Smooth muscle cell (in vitro differentiated cells): Measurements from ENCODE around the gene XRCC3. TPM values are rescaled to one million over a fixed set of nuclear protein-coding genes. Genes with fewer than 3 reads are reported as not detected.

Experiments
- DNase-seq: peaks from one replicate; lab custom pipeline; 2025; ENCODE audit not compliant: unreplicated experiment; lab: John Stamatoyannopoulos, UW
- H2AFZ ChIP-seq: fragments of 200-600 bp; sonication (generic); 2 replicates; pipeline ENCODE4 v1.6.0; 2016; ENCODE audit warnings: antibody characterized with exemption, low read depth, mild to moderate bottlenecking
- H3F3A ChIP-seq: fragments of 200-600 bp; sonication (generic); 2 replicates; pipeline ENCODE4 v1.6.0; 2017; ENCODE audit warnings: antibody characterized with exemption, low read depth
- H3K27ac ChIP-seq: fragments of 200-600 bp; sonication (generic); 2 replicates; pipeline ENCODE4 v1.5.1; 2016; ENCODE audit warnings: low read depth, mild to moderate bottlenecking
- H3K27me3 ChIP-seq: fragments of 200-600 bp; sonication (generic); 2 replicates; pipeline ENCODE4 v1.6.1; 2016; ENCODE audit warnings: low read depth, mild to moderate bottlenecking
- H3K36me3 ChIP-seq: fragments of 200-600 bp; sonication (generic); 2 replicates; pipeline ENCODE4 v1.5.1; 2016; ENCODE audit warnings: low read depth
- H3K4me1 ChIP-seq: fragments of 200-600 bp; sonication (generic); 2 replicates; pipeline ENCODE4 v1.5.1; 2016; ENCODE audit warnings: low read depth
- H3K4me2 ChIP-seq: fragments of 200-600 bp; sonication (generic); 2 replicates; pipeline ENCODE4 v1.6.0; 2016; ENCODE audit warnings: mild to moderate bottlenecking
- H3K4me3 ChIP-seq: fragments of 200-600 bp; sonication (generic); 2 replicates; pipeline ENCODE4 v1.5.1; 2016; ENCODE audit warnings: mild to moderate bottlenecking
- H3K79me2 ChIP-seq: fragments of 200-600 bp; sonication (generic); 2 replicates; pipeline ENCODE4 v1.6.0; 2016; ENCODE audit warnings: low read depth, mild to moderate bottlenecking
- H3K9ac ChIP-seq: fragments of 200-600 bp; sonication (generic); 2 replicates; pipeline ENCODE4 v1.6.0; 2016; ENCODE audit warnings: low read depth
- H3K9me3 ChIP-seq: fragments of 200-600 bp; sonication (generic); replicated peaks from 2 replicates; pipeline ENCODE4 v1.5.1; 2016; ENCODE audit warnings: low read depth
- H4K20me1 ChIP-seq: fragments of 200-600 bp; sonication (generic); 2 replicates; pipeline ENCODE4 v1.6.0; 2016; ENCODE audit warnings: low read depth
- WGBS: methylation state at CpG from one replicate; pipeline ENCODE4 v1.1.7; 2016; ENCODE audit warnings: low lambda C conversion rate; 5-methylcytosine and 5-hydroxymethylcytosine counted together
- polyA plus RNA-seq: library from polyadenylated mRNA; unstranded; fragments of >200 nt; fragmentation: Nextera tagmentation; extraction: Ambion mirVana; gene quantifications from 2 replicates; pipeline ENCODE4 v1.2.1, GENCODE V29; 2016
- total RNA-seq: library from RNA; depleted of rRNA; stranded (reverse); fragments of >200 nt; gene quantifications from 2 replicates; pipeline ENCODE4 v1.2.3, GENCODE V29; 2014
- TF ChIP-seq, protein P1 (sequence below): fragments of 200-600 bp; sonication (generic); IDR thresholded peaks from 2 replicates; pipeline ENCODE4 v1.5.1; 2017; ENCODE audit warnings: borderline replicate concordance, mild to moderate bottlenecking, antibody characterized with exemption; ENCODE audit not compliant: insufficient read depth, poor library complexity, severe bottlenecking

Gene XRCC3
- total and polyA plus RNA-seq, 2 experiments from 2014 or later: 8.3 to 10.5 TPM

DNA sequence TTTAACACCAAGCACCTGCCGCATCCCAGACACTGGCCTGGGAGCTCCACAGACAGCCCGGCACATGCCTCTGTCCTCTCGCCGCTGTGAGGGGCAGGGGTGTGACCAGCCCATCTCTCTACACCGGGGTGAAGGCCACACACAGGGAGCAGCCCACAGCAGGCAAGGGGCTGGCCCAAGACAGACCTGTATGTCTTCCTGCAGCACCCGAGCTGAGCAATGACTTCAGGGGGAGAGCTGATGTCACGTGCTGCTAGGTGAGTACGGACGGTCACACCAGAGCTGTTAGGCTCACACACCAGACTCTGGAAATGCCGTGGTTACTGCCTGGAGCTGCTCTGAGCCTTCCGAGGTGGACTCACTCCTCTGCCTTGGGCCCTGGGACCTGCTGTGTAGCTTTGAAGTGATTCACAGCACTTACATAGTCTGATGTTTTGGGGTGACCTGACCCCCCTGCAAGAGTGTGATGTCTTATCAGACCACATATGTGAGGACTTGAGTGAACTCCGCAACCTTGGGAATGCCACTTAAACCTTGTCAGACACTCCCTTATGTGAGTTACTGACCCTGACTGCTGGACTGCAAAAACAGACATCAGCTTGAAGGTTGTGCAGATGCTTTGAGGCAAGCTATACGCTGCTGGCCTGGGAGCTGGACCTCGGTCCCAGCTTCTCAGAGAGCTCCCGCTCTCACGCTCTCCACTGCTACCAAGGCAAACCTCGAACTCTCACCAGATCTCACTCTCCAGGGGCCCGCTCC lies 1.8 kb downstream of the XRCC3 start:
- TF ChIP-seq, protein P1, sequence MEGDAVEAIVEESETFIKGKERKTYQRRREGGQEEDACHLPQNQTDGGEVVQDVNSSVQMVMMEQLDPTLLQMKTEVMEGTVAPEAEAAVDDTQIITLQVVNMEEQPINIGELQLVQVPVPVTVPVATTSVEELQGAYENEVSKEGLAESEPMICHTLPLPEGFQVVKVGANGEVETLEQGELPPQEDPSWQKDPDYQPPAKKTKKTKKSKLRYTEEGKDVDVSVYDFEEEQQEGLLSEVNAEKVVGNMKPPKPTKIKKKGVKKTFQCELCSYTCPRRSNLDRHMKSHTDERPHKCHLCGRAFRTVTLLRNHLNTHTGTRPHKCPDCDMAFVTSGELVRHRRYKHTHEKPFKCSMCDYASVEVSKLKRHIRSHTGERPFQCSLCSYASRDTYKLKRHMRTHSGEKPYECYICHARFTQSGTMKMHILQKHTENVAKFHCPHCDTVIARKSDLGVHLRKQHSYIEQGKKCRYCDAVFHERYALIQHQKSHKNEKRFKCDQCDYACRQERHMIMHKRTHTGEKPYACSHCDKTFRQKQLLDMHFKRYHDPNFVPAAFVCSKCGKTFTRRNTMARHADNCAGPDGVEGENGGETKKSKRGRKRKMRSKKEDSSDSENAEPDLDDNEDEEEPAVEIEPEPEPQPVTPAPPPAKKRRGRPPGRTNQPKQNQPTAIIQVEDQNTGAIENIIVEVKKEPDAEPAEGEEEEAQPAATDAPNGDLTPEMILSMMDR: no peak
- H3K27me3 ChIP-seq: no peaks in the 10 kb centered on the region
- H3F3A ChIP-seq: peaks cover 7% of the 10 kb centered on the region
- H3K36me3 ChIP-seq: no peaks in the 10 kb centered on the region
- WGBS: 94% methylated on average over 18 of the region's 18 CpGs
- H3K9ac ChIP-seq: no peak overlapping the region
- no peak overlapping the region for H2AFZ ChIP-seq
- peaks cover 26% of the 10 kb centered on the region for H3K79me2 ChIP-seq
- H3K4me2 ChIP-seq: no peak overlapping the region
- peaks cover 15% of the 10 kb centered on the region for H3K4me1 ChIP-seq
- H3K4me3 ChIP-seq: no peak overlapping the region
- H3K9me3 ChIP-seq: no peaks in the 10 kb centered on the region
- peaks cover 37% of the 10 kb centered on the region for H4K20me1 ChIP-seq
- H3K27ac ChIP-seq: no peak overlapping the region
- DNase-seq: no peak

DNA sequence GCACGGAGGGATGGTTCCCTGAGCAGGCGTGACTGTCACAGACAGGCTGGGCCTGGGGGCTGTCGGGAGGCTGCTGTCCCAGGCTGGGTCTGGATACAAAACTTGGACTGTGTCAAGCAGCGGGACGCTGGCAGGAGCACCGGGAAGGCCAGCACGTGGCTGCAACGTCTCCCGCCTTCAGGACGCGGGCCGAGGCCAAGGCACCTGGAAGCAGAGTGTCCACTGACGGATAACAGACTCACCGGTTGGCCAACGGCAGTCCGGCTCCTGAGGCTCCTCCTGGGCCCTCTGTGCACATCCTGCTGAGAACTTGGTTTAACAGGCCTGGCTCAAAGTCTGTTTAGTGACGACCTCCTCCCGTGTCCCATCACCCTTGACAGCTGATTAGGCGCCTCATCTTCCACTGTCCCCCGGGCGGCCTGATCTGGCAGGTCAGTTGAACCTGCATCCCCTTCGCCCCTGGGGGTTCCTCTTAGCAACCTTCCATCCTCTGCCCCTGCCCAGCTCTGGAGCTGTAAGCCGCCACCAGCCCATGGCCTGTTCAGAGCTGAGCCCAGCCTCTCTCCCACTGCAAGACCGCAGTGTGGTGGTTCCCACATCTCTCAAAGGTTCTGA lies 2.5 kb downstream of the XRCC3 start:
- 79% methylated on average over 23 of the region's 24 CpGs for WGBS
- no peaks in the 10 kb centered on the region for H3K9me3 ChIP-seq
- DNase-seq: no peak
- no peak overlapping the region for H3K4me2 ChIP-seq
- H4K20me1 ChIP-seq: peaks cover 36% of the 10 kb centered on the region
- H2AFZ ChIP-seq: no peak overlapping the region
- no peak overlapping the region for H3K4me3 ChIP-seq
- H3K36me3 ChIP-seq: no peaks in the 10 kb centered on the region
- H3F3A ChIP-seq: peaks cover 7% of the 10 kb centered on the region
- H3K9ac ChIP-seq: no peak overlapping the region
- peaks cover 18% of the 10 kb centered on the region for H3K79me2 ChIP-seq
- no peak overlapping the region for H3K27ac ChIP-seq
- peaks cover 15% of the 10 kb centered on the region for H3K4me1 ChIP-seq
- no peaks in the 10 kb centered on the region for H3K27me3 ChIP-seq
- TF ChIP-seq, protein P1: no peak

DNA sequence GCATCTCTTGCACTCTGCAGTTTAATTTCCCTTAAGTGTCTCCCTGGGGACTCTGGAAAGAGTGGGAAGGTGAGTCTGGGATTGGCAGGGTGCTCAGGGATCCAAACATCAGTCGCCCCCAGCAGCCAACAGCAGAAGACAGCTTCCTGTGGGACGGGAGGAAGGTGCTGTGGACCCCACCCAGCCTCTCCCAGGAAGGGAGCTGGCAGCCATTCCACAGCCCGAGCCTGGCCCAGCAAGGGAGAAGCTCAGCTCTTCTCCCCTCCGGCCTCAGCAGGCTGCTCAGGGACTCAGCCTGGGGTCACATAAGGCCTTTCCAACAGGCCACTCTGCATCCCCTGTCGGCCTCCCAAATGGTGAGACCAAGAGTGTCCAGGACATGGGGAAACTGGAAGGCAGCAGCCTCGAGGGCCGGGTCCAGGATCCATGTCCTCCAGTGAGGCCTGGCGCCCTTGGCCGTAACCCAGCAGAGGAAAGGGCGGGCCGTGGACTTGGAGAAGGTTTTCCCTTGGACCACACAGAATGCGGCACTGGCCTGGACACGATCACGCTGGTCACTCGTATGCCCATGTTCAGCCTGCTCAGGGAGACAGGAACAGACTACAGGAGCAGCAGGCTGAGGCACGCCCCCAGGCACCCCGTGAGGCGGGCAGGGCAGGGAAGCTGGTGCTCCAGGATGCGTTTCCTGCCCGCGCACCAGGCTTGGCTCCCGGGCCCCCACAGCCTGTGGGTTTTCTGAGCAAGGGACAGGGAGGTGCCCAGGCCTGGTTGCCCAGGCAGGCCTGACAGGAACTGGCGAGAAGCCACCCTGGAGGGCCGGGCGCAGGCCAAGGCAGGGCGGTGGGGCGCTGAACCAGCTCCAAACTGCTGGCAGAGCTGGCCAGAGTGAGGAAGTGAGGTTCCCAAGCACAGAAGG lies 3.5 kb downstream of the XRCC3 start:
- H2AFZ ChIP-seq: no peak overlapping the region
- TF ChIP-seq, protein P1: no peak
- H4K20me1 ChIP-seq: peaks cover 26% of the 10 kb centered on the region
- H3K36me3 ChIP-seq: no peaks in the 10 kb centered on the region
- WGBS: 93% methylated on average over 27 of the region's 27 CpGs
- H3K4me1 ChIP-seq: peaks cover 11% of the 10 kb centered on the region
- no peaks in the 10 kb centered on the region for H3K27me3 ChIP-seq
- no peak overlapping the region for H3K4me2 ChIP-seq
- no peak for DNase-seq
- no peak overlapping the region for H3K27ac ChIP-seq
- H3K9ac ChIP-seq: no peak overlapping the region
- no peak overlapping the region for H3K4me3 ChIP-seq
- H3K9me3 ChIP-seq: no peaks in the 10 kb centered on the region
- H3F3A ChIP-seq: peaks cover 7% of the 10 kb centered on the region
- H3K79me2 ChIP-seq: peaks cover 9% of the 10 kb centered on the region
